ENCODE measurements around the gene ZNF688. TPM values are rescaled to one million over a fixed set of nuclear protein-coding genes. Genes with fewer than 3 reads are reported as not detected.

Gene ZNF688
- total and polyA plus RNA-seq, 2 of the 13 experiments (the other 11 are each of a cell fraction or from before 2014, with no cell fraction given), result 2.4 to 5.4 TPM

DNA sequence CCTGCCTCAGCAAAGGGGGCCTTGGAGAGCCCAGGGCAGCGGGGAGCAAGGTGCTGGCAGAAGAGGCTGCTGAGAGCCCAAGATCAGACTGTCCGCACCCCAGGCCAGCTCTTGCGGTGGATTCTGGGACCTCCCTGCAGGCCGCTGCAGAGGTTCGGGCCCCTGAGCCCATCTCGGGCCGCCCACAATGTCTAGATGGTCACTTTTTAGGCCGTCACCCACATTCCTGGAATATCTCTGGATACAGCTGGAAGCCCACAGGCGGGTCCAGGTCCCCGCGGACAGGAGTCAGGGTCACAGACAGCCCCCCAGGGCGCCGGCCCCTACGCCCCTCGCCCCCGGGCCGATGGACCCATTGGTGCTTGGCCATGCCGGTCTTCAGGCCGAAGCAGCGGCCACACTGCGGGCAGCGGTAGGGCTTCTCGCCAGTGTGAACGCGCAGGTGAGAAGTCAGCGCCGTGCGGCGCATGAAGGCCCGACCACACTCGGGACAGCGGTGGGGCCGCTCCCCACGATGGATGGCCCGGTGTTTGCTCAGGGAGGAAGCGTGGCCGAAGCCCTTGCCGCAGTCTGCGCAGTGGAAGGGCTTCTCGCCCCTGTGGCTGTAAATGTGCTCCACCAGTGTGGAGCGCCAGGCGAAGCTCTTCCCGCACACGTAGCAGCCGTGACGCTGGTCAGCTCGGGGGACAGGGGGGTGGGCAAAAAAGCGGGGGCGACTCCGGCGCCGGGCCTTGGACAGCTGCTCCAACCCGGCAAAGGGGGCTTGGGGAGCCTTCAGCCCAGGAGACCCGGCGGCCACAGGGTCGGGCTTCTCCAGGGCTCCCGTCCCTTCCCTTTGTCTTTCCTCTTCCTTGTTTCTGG is 39.0 kb downstream of the ZNF688 start (continued):
- no peak for TF ChIP-seq PHF5A (CRISPR knock-in tag; IDR thresholded peaks at IDR 0.05; ENCODE audit: low read depth, unreplicated experiment)
- no peak for TF ChIP-seq SRSF9 (IDR thresholded peaks at IDR 0.05; ENCODE audit: borderline replicate concordance, insufficient read depth, low read depth, low read length, poor library complexity, severe bottlenecking)
- peak; percentile 9; the same call in 1 of the 2 replicates for TF ChIP-seq GABPB1 (CRISPR knock-in tag; IDR thresholded peaks at IDR 0.05)
- no peak for TF ChIP-seq ZBTB21 (CRISPR knock-in tag; IDR thresholded peaks at IDR 0.05)
- TF ChIP-seq ZNF20 (CRISPR knock-in tag; IDR thresholded peaks at IDR 0.05), result no peak
- TF ChIP-seq MNT (IDR thresholded peaks at IDR 0.05), result no peak
- TF ChIP-seq CCAR2 (optimal IDR thresholded peaks at IDR 0.05; ENCODE audit: low read depth, low read length), result no peak
- TF ChIP-seq, protein P1, sequence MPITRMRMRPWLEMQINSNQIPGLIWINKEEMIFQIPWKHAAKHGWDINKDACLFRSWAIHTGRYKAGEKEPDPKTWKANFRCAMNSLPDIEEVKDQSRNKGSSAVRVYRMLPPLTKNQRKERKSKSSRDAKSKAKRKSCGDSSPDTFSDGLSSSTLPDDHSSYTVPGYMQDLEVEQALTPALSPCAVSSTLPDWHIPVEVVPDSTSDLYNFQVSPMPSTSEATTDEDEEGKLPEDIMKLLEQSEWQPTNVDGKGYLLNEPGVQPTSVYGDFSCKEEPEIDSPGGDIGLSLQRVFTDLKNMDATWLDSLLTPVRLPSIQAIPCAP (CRISPR knock-in tag; IDR thresholded peaks at IDR 0.05; ENCODE audit: low read depth), result no peak
- TF ChIP-seq ZFP36L1 (CRISPR knock-in tag; IDR thresholded peaks at IDR 0.05), result no peak

All from HepG2 (cell line).